H9 (cell line): ENCODE measurements around the gene PCDH18. TPM values are rescaled to one million over a fixed set of nuclear protein-coding genes. Genes with fewer than 3 reads are reported as not detected.

Source experiments
- DNase-seq: peaks from one replicate; pipeline ENCODE4 v3.0.0-alpha.2; 2017
- H2AFZ ChIP-seq: one replicate; pipeline ENCODE4 v1.6.1; 2013; ENCODE audit warnings: mild to moderate bottlenecking, low read length, control low read depth, moderate library complexity
- H2AK5ac ChIP-seq: 2 replicates; pipeline ENCODE4 v1.6.1; 2013; ENCODE audit warnings: low read length, control low read depth, mixed read lengths; ENCODE audit not compliant: insufficient read length
- H2BK120ac ChIP-seq: one replicate; pipeline ENCODE4 v1.6.1; 2013; ENCODE audit warnings: low read depth, mild to moderate bottlenecking, low read length, control low read depth, inconsistent platforms; ENCODE audit not compliant: poor library complexity, severe bottlenecking
- H2BK12ac ChIP-seq: 2 replicates; pipeline ENCODE4 v1.6.1; 2013; ENCODE audit warnings: low read length, control low read depth, mixed read lengths, low read depth; ENCODE audit not compliant: insufficient read length
- H2BK15ac ChIP-seq: 2 replicates; pipeline ENCODE4 v1.6.1; 2013; ENCODE audit warnings: low read depth, low read length, control low read depth
- H2BK20ac ChIP-seq: one replicate; pipeline ENCODE4 v1.6.1; 2013; ENCODE audit warnings: low read depth, mild to moderate bottlenecking, low read length, control low read depth, inconsistent platforms; ENCODE audit not compliant: poor library complexity, severe bottlenecking
- H2BK5ac ChIP-seq: 2 replicates; pipeline ENCODE4 v1.6.1; 2013; ENCODE audit warnings: low read length, control low read depth, mixed read lengths; ENCODE audit not compliant: insufficient read length
- H3K14ac ChIP-seq: 2 replicates; pipeline ENCODE4 v1.6.1; 2013; ENCODE audit warnings: low read length, control low read depth; ENCODE audit not compliant: insufficient read depth
- H3K18ac ChIP-seq: 2 replicates; pipeline ENCODE4 v1.6.1; 2013; ENCODE audit warnings: low read depth, mild to moderate bottlenecking, mixed read lengths, low read length, control low read depth; ENCODE audit not compliant: insufficient read length
- H3K23ac ChIP-seq: 2 replicates; pipeline ENCODE4 v1.6.1; 2013; ENCODE audit warnings: low read length, control low read depth, mixed read lengths, low read depth; ENCODE audit not compliant: insufficient read length
- H3K23me2 ChIP-seq: 2 replicates; pipeline ENCODE4 v1.6.1; 2013; ENCODE audit warnings: low read depth, mild to moderate bottlenecking, mixed read lengths, low read length, control low read depth; ENCODE audit not compliant: insufficient read length, poor library complexity, severe bottlenecking
- H3K27ac ChIP-seq: 2 replicates; pipeline ENCODE4 v1.5.1; 2013; ENCODE audit warnings: low read length, control low read depth, mixed read lengths, low read depth; ENCODE audit not compliant: insufficient read length
- H3K27me3 ChIP-seq: 2 replicates; pipeline ENCODE4 v1.6.1; 2013; ENCODE audit warnings: low read length, control low read depth, inconsistent platforms; ENCODE audit not compliant: insufficient read depth
- H3K4ac ChIP-seq: 2 replicates; pipeline ENCODE4 v1.6.1; 2013; ENCODE audit warnings: low read depth, mild to moderate bottlenecking, control low read depth, inconsistent platforms, low read length, moderate library complexity
- H3K4me1 ChIP-seq: 2 replicates; pipeline ENCODE4 v1.6.1; 2013; ENCODE audit warnings: low read length, control low read depth, inconsistent platforms; ENCODE audit not compliant: insufficient read depth
- H3K4me2 ChIP-seq: 2 replicates; pipeline ENCODE4 v1.6.1; 2013; ENCODE audit warnings: low read length, control low read depth, mixed read lengths; ENCODE audit not compliant: insufficient read length, insufficient read depth
- H3K56ac ChIP-seq: 2 replicates; pipeline ENCODE4 v1.6.1; 2013; ENCODE audit warnings: low read depth, mild to moderate bottlenecking, mixed read lengths, low read length, control low read depth; ENCODE audit not compliant: insufficient read length
- H3K79me1 ChIP-seq: 2 replicates; pipeline ENCODE4 v1.6.1; 2013; ENCODE audit warnings: low read depth, mild to moderate bottlenecking, moderate library complexity, low read length, control low read depth, inconsistent platforms; ENCODE audit not compliant: insufficient read depth, poor library complexity, severe bottlenecking
- H3K79me2 ChIP-seq: 2 replicates; pipeline ENCODE4 v1.6.1; 2013; ENCODE audit warnings: low read length, control low read depth, inconsistent platforms; ENCODE audit not compliant: insufficient read depth
- H3K9ac ChIP-seq: 2 replicates; pipeline ENCODE4 v1.6.1; 2013; ENCODE audit warnings: low read length, control low read depth, mixed read lengths; ENCODE audit not compliant: insufficient read length; ENCODE audit errors: extremely low read depth
- H3K9me3 ChIP-seq: one replicate; pipeline ENCODE4 v1.6.1; 2013; ENCODE audit warnings: low read depth, low read length, inconsistent platforms; ENCODE audit not compliant: control insufficient read depth
- H3T11ph ChIP-seq: one replicate; pipeline ENCODE4 v1.6.1; 2013; ENCODE audit warnings: mild to moderate bottlenecking, low read length, control low read depth, inconsistent platforms
- H4K20me1 ChIP-seq: one replicate; pipeline ENCODE4 v1.6.1; 2013; ENCODE audit not compliant: control insufficient read depth, insufficient read length, insufficient read depth
- H4K5ac ChIP-seq: 2 replicates; pipeline ENCODE4 v1.6.1; 2013; ENCODE audit warnings: low read depth, mild to moderate bottlenecking, mixed read lengths, low read length, control low read depth; ENCODE audit not compliant: insufficient read length
- H4K8ac ChIP-seq: replicated peaks from 2 replicates; pipeline ENCODE4 v1.6.1; 2013; ENCODE audit warnings: low read length, control low read depth, mixed read lengths, low read depth; ENCODE audit not compliant: insufficient read length
- H4K91ac ChIP-seq: 2 replicates; pipeline ENCODE4 v1.6.1; 2013; ENCODE audit warnings: low read depth, mild to moderate bottlenecking, moderate library complexity, mixed read lengths, low read length, control low read depth; ENCODE audit not compliant: insufficient read length
- H3K27ac Mint-ChIP-seq, 3 experiments: 2 replicates in 2 of 3; 3 replicates in 1 of 3; pipeline ENCODE4 v1.8.0; 2020 to 2021; ENCODE audit warnings: mixed read lengths in 3 of 3, mild to moderate bottlenecking in 1 of 3, moderate library complexity in 1 of 3
- H3K27me3 Mint-ChIP-seq: 2 replicates; pipeline ENCODE4 v1.8.0; 2021; ENCODE audit warnings: low read depth, mild to moderate bottlenecking, moderate library complexity, mixed read lengths
- H3K36me3 Mint-ChIP-seq, 3 experiments: 2 replicates in 2 of 3; 3 replicates in 1 of 3; pipeline ENCODE4 v1.8.0; 2020 to 2021; ENCODE audit warnings: low read depth in 3 of 3, mixed read lengths in 3 of 3; ENCODE audit not compliant: insufficient read depth in 1 of 3
- H3K4me1 Mint-ChIP-seq, 2 experiments: 2 replicates each; pipeline ENCODE4 v1.8.0; 2020; ENCODE audit warnings: mixed read lengths in 2 of 2
- H3K4me3 Mint-ChIP-seq, 2 experiments: 2 replicates in 1 of 2; 3 replicates in 1 of 2; pipeline ENCODE4 v1.8.0; 2020 to 2021; ENCODE audit warnings: mild to moderate bottlenecking in 2 of 2, mixed read lengths in 2 of 2, moderate library complexity in 1 of 2
- H3K9me3 Mint-ChIP-seq, 2 experiments: 2 replicates in 1 of 2; 3 replicates in 1 of 2; pipeline ENCODE4 v1.8.0; 2020; ENCODE audit warnings: mild to moderate bottlenecking in 2 of 2, mixed read lengths in 2 of 2, moderate library complexity in 1 of 2
- CTCF ChIP-seq: fragments of 200-600 bp; sonication (generic); conservative IDR thresholded peaks from 3 replicates; pipeline ENCODE4 v1.8.0; 2021; ENCODE audit warnings: antibody characterized with exemption, mild to moderate bottlenecking
- WGBS: extraction: QIAGEN DNeasy Blood & Tissue Kit; methylation state at CpG from one replicate; pipeline ENCODE4 v1.1.7; 2013; ENCODE audit warnings: missing lambda C conversion rate, low lambda C conversion rate, mixed read lengths; ENCODE audit not compliant: insufficient read length; ENCODE audit errors: extremely low coverage; 5-methylcytosine and 5-hydroxymethylcytosine counted together
- total RNA-seq: library from RNA; stranded (reverse); gene quantifications from 2 replicates; pipeline ENCODE4 v1.2.1, GENCODE V29; 2021

Gene PCDH18
- total RNA-seq, 1 experiment from 2014 or later = 60.7 TPM

GRCh38 chr4:137559801-137560200 is 27.5 kb upstream of the PCDH18 start:
- no peak overlapping the region for H3T11ph ChIP-seq
- H3K79me1 ChIP-seq = no peaks in the 10 kb centered on the region
- no peak overlapping the region for H2BK20ac ChIP-seq
- Mint-ChIP-seq H3K27ac (no peak overlapping the region), H3K27me3 (no peaks in the 10 kb centered on the region), H3K4me3 (no peak overlapping the region), H3K4me1 (peaks cover 0 to 3% of the 10 kb centered on the region in 2 experiments; a peak in 1 of 4 replicates), H3K9me3 (no peaks in the 10 kb centered on the region), H3K36me3 (no peaks in the 10 kb centered on the region)
- TF ChIP-seq CTCF = no peak
- H3K4me1 ChIP-seq = no peaks in the 10 kb centered on the region
- no peaks in the 10 kb centered on the region for H3K79me2 ChIP-seq
- DNase-seq = no peak
- H2BK12ac ChIP-seq = no peak overlapping the region
- H4K91ac ChIP-seq = no peak overlapping the region
- no peak overlapping the region for H3K18ac ChIP-seq
- no peak overlapping the region for H4K8ac ChIP-seq
- WGBS = no CpG with 5 or more reads among the region's 1 CpG
- no peak overlapping the region for H3K23ac ChIP-seq
- no peaks in the 10 kb centered on the region for H3K23me2 ChIP-seq
- H2BK120ac ChIP-seq = no peak overlapping the region
- no peaks in the 10 kb centered on the region for H3K9me3 ChIP-seq
- no peak overlapping the region for H2BK15ac ChIP-seq
- no peaks in the 10 kb centered on the region for H4K20me1 ChIP-seq
- no peak overlapping the region for H2AFZ ChIP-seq
- no peak overlapping the region for H4K5ac ChIP-seq
- no peak overlapping the region for H3K27ac ChIP-seq
- H2AK5ac ChIP-seq = no peak overlapping the region
- no peak overlapping the region for H3K4ac ChIP-seq
- no peak overlapping the region for H3K14ac ChIP-seq
- H3K27me3 ChIP-seq = no peaks in the 10 kb centered on the region
- no peak overlapping the region for H2BK5ac ChIP-seq
- no peak overlapping the region for H3K4me2 ChIP-seq
- no peak overlapping the region for H3K9ac ChIP-seq
- H3K56ac ChIP-seq = no peak overlapping the region
